GM18858 (cell line): ENCODE results near the gene FZR1.
"Not testable (repeated sequence)": the region's sequence is repeated elsewhere in the genome, so short reads cannot be mapped to it uniquely, and the experiment has no call there.

Source experiments
- ATAC-seq: cut with Tn5 transposase; IDR thresholded peaks from one replicate; pipeline ENCODE4 v1.9.1; 2021; ENCODE audit not compliant: unreplicated experiment

Gene FZR1

GRCh38 chr19:3494559-3494958 lies 11.6 kb upstream of the FZR1 start:
- ATAC-seq = no peak

- no peak for ATAC-seq
Measured at GRCh38 chr19:3496392-3497273, 9.5 kb upstream of the FZR1 start.

- no peak for ATAC-seq
Measured at GRCh38 chr19:3497757-3498520, 8.2 kb upstream of the FZR1 start.

- ATAC-seq = no peak
Measured at GRCh38 chr19:3499738-3500428, 6.2 kb upstream of the FZR1 start.

GRCh38 chr19:3500429-3501101 lies 5.5 kb upstream of the FZR1 start, which contains the start of gene DOHH:
Gene DOHH (minus strand): TSS chr19:3500674. CDS start chr19:3496814, 3,860 bp downstream.
- ATAC-seq = peak; percentile 53

- no peak for ATAC-seq
Measured at GRCh38 chr19:3501780-3502179, 4.3 kb upstream of the FZR1 start.

GRCh38 chr19:3503036-3503572 lies 3.0 kb upstream of the FZR1 start:
- ATAC-seq = no peak

- no peak for ATAC-seq
Measured at GRCh38 chr19:3504735-3505134, 1.4 kb upstream of the FZR1 start.

- no peak for ATAC-seq
Measured at GRCh38 chr19:3506384-3507340, 551 bp downstream of the FZR1 start.

- ATAC-seq = no peak
Measured at GRCh38 chr19:3507371-3508120, 1.4 kb downstream of the FZR1 start.

- ATAC-seq = not testable (repeated sequence)
Measured at GRCh38 chr19:3508121-3508661, 2.1 kb downstream of the FZR1 start.

GRCh38 chr19:3508771-3509535 lies 2.8 kb downstream of the FZR1 start:
- no peak for ATAC-seq

GRCh38 chr19:3509566-3509989 lies 3.5 kb downstream of the FZR1 start:
- no peak for ATAC-seq

- no peak for ATAC-seq
Measured at GRCh38 chr19:3510727-3511126, 4.6 kb downstream of the FZR1 start.

GRCh38 chr19:3511506-3512251 lies 5.6 kb downstream of the FZR1 start:
- ATAC-seq = no peak

GRCh38 chr19:3512562-3513228 lies 6.6 kb downstream of the FZR1 start:
- ATAC-seq = no peak
